Liver (tissue), 3 donors: ENCODE data around the gene UBE2QL1.

Experiments used
- EGR1 ChIP-seq, 2 donors: IDR thresholded peaks; 2 replicates each; pipeline ENCODE4 v1.6.1; 2016 to 2018; ENCODE audit warnings: antibody characterized with exemption in 2 of 2, low read depth in 2 of 2
- FOXA1 ChIP-seq: IDR thresholded peaks from 2 replicates; pipeline ENCODE4 v1.6.1; 2016; ENCODE audit warnings: antibody characterized with exemption
- GABPA ChIP-seq, 2 donors: IDR thresholded peaks in 1 of 2; conservative IDR thresholded peaks in 1 of 2; 2 replicates each; pipeline ENCODE4 v1.6.1; 2016; ENCODE audit warnings: antibody characterized with exemption in 2 of 2, mild to moderate bottlenecking in 1 of 2, moderate library complexity in 1 of 2
- HNF4A ChIP-seq, 2 donors: conservative IDR thresholded peaks; 2 replicates each; pipeline ENCODE4 v1.6.1; 2016; ENCODE audit warnings: antibody characterized with exemption in 2 of 2, mild to moderate bottlenecking in 2 of 2
- JUND ChIP-seq, 2 donors: IDR thresholded peaks; 2 replicates each; pipeline ENCODE4 v1.6.1; 2016; ENCODE audit warnings: antibody characterized with exemption in 2 of 2
- RXRA ChIP-seq, 2 donors: IDR thresholded peaks; 2 replicates each; pipeline ENCODE4 v1.6.1; 2017 to 2018; ENCODE audit warnings: antibody characterized with exemption in 2 of 2, mild to moderate bottlenecking in 1 of 2
- SP1 ChIP-seq: IDR thresholded peaks from 2 replicates; pipeline ENCODE4 v1.6.1; 2018; ENCODE audit warnings: antibody characterized with exemption, mild to moderate bottlenecking
- YY1 ChIP-seq: IDR thresholded peaks from 2 replicates; pipeline ENCODE4 v1.6.1; 2016; ENCODE audit warnings: antibody characterized with exemption, mild to moderate bottlenecking
- TF ChIP-seq, protein P1 (sequence below): fragments of 150-350 bp; IDR thresholded peaks from 2 replicates; pipeline ENCODE4 v1.5.1; 2017; ENCODE audit warnings: improper control_type of control experiment, low read depth, low read length; ENCODE audit not compliant: missing input control
- TF ChIP-seq, protein P2 (sequence below): IDR thresholded peaks from 2 replicates; pipeline ENCODE4 v1.6.1; 2016; ENCODE audit warnings: antibody characterized with exemption
- TF ChIP-seq, protein P3 (sequence below): IDR thresholded peaks from 2 replicates; pipeline ENCODE4 v1.6.1; 2016; ENCODE audit warnings: antibody characterized with exemption
- TF ChIP-seq, protein P4 (sequence below): IDR thresholded peaks from 2 replicates; pipeline ENCODE4 v1.6.1; 2016; ENCODE audit warnings: antibody characterized with exemption, mild to moderate bottlenecking
- TF ChIP-seq, protein P5 (sequence below): IDR thresholded peaks from 2 replicates; pipeline ENCODE4 v1.6.1; 2016; ENCODE audit warnings: antibody characterized with exemption
- donor health status: healthy.
- donor health status: healthy.

DNA sequence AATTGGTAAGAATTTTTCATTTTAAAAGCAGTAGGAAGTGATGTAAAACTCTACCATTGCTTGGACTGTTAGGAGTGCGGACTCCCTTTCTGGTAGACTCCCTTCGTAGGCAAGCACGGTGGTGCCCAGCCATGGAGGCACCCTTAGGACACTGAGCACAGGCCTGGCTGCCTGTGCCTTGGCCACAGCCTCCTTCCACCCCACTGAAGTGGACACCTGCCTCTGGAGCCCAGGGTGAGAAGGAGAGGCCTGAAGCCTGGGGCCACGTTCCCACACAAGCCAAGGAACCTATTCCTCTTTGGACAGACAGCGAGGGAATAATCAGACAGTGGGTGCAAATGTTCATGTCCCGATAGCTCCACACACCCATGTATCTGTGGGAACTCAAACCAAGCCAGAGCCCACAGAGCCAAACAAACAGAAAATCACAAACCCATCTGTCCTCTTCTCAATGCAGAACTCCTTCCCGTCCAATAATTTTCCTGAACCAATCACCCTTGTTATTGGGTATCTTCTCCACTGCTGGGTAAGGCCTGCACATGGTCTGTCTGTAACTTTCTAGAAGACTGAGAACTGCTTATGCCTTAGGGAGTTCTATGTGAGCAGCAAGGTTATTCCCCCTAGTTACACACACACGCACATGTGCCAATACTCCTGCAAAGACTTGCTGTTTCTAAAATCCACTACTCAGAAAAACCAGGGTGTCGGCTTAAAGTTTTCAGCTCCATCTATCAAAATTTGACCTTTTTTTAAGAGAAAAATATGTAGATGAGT, 45.2 kb downstream of the UBE2QL1 start:
- TF ChIP-seq, protein P1, sequence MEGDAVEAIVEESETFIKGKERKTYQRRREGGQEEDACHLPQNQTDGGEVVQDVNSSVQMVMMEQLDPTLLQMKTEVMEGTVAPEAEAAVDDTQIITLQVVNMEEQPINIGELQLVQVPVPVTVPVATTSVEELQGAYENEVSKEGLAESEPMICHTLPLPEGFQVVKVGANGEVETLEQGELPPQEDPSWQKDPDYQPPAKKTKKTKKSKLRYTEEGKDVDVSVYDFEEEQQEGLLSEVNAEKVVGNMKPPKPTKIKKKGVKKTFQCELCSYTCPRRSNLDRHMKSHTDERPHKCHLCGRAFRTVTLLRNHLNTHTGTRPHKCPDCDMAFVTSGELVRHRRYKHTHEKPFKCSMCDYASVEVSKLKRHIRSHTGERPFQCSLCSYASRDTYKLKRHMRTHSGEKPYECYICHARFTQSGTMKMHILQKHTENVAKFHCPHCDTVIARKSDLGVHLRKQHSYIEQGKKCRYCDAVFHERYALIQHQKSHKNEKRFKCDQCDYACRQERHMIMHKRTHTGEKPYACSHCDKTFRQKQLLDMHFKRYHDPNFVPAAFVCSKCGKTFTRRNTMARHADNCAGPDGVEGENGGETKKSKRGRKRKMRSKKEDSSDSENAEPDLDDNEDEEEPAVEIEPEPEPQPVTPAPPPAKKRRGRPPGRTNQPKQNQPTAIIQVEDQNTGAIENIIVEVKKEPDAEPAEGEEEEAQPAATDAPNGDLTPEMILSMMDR: no peak
- TF ChIP-seq EGR1 (IDR thresholded peaks at IDR 0.05; ENCODE audit: low read depth in 2 of 2): no peak
- TF ChIP-seq, protein P2, sequence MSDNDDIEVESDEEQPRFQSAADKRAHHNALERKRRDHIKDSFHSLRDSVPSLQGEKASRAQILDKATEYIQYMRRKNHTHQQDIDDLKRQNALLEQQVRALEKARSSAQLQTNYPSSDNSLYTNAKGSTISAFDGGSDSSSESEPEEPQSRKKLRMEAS: no peak
- no peak for TF ChIP-seq YY1
- TF ChIP-seq SP1: no peak
- TF ChIP-seq, protein P3, sequence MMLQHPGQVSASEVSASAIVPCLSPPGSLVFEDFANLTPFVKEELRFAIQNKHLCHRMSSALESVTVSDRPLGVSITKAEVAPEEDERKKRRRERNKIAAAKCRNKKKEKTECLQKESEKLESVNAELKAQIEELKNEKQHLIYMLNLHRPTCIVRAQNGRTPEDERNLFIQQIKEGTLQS: no peak
- TF ChIP-seq RXRA (IDR thresholded peaks at IDR 0.05): no peak
- no peak for TF ChIP-seq FOXA1
- TF ChIP-seq, protein P4, sequence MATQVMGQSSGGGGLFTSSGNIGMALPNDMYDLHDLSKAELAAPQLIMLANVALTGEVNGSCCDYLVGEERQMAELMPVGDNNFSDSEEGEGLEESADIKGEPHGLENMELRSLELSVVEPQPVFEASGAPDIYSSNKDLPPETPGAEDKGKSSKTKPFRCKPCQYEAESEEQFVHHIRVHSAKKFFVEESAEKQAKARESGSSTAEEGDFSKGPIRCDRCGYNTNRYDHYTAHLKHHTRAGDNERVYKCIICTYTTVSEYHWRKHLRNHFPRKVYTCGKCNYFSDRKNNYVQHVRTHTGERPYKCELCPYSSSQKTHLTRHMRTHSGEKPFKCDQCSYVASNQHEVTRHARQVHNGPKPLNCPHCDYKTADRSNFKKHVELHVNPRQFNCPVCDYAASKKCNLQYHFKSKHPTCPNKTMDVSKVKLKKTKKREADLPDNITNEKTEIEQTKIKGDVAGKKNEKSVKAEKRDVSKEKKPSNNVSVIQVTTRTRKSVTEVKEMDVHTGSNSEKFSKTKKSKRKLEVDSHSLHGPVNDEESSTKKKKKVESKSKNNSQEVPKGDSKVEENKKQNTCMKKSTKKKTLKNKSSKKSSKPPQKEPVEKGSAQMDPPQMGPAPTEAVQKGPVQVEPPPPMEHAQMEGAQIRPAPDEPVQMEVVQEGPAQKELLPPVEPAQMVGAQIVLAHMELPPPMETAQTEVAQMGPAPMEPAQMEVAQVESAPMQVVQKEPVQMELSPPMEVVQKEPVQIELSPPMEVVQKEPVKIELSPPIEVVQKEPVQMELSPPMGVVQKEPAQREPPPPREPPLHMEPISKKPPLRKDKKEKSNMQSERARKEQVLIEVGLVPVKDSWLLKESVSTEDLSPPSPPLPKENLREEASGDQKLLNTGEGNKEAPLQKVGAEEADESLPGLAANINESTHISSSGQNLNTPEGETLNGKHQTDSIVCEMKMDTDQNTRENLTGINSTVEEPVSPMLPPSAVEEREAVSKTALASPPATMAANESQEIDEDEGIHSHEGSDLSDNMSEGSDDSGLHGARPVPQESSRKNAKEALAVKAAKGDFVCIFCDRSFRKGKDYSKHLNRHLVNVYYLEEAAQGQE: no peak
- TF ChIP-seq, protein P5, sequence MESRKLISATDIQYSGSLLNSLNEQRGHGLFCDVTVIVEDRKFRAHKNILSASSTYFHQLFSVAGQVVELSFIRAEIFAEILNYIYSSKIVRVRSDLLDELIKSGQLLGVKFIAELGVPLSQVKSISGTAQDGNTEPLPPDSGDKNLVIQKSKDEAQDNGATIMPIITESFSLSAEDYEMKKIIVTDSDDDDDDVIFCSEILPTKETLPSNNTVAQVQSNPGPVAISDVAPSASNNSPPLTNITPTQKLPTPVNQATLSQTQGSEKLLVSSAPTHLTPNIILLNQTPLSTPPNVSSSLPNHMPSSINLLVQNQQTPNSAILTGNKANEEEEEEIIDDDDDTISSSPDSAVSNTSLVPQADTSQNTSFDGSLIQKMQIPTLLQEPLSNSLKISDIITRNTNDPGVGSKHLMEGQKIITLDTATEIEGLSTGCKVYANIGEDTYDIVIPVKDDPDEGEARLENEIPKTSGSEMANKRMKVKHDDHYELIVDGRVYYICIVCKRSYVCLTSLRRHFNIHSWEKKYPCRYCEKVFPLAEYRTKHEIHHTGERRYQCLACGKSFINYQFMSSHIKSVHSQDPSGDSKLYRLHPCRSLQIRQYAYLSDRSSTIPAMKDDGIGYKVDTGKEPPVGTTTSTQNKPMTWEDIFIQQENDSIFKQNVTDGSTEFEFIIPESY: no peak
- TF ChIP-seq JUND (IDR thresholded peaks at IDR 0.05): no peak
- TF ChIP-seq GABPA (IDR thresholded peaks at IDR 0.05 in 1 of 2, conservative IDR thresholded peaks at IDR 0.05 in 1 of 2): no peak
- no peak for TF ChIP-seq HNF4A (conservative IDR thresholded peaks at IDR 0.05)
